Small intestine (tissue), 7 donors: ENCODE measurements around the gene CDH2. TPM values are rescaled to one million over a fixed set of nuclear protein-coding genes. Genes with fewer than 3 reads are reported as not detected.

Experiments
- DNase-seq, 2 donors: peaks; one replicate each; pipeline versions ENCODE4 v3.0.0 to v3.0.0-alpha.2; 2013
- FAIRE-seq: peaks from 2 replicates; lab custom pipeline; 2012; peaks lifted over from hg19 to GRCh38; lab: Jason Lieb, UNC
- H3K27ac ChIP-seq, 3 donors: one replicate each; pipeline ENCODE4 v1.5.1; 2013; ENCODE audit warnings: low read length in 2 of 3, mild to moderate bottlenecking in 2 of 3, control low read depth in 1 of 3, inconsistent platforms in 1 of 3, low read depth in 1 of 3, moderate library complexity in 1 of 3
- H3K27me3 ChIP-seq, 3 donors: one replicate each; pipeline ENCODE4 v1.6.1; 2013; ENCODE audit warnings: low read length in 3 of 3, inconsistent platforms in 1 of 3; ENCODE audit not compliant: control insufficient read depth in 3 of 3, insufficient read depth in 3 of 3
- H3K36me3 ChIP-seq, 3 donors: one replicate each; pipeline ENCODE4 v1.6.1; 2013; ENCODE audit warnings: low read length in 3 of 3, inconsistent platforms in 1 of 3, low read depth in 1 of 3, mild to moderate bottlenecking in 1 of 3, moderate library complexity in 1 of 3; ENCODE audit not compliant: control insufficient read depth in 3 of 3, insufficient read depth in 2 of 3
- H3K4me1 ChIP-seq, 3 donors: one replicate each; pipeline ENCODE4 v1.6.1; 2013; ENCODE audit warnings: low read length in 2 of 3, inconsistent platforms in 1 of 3, low read depth in 1 of 3, mild to moderate bottlenecking in 1 of 3, moderate library complexity in 1 of 3; ENCODE audit not compliant: control insufficient read depth in 3 of 3, insufficient read depth in 2 of 3
- H3K4me3 ChIP-seq, 3 donors: one replicate each; pipeline ENCODE4 v1.5.1; 2013; ENCODE audit warnings: low read length in 3 of 3, control low read depth in 1 of 3, inconsistent platforms in 1 of 3, low read depth in 1 of 3, mild to moderate bottlenecking in 1 of 3, moderate library complexity in 1 of 3
- H3K9me3 ChIP-seq, 2 donors: one replicate each; pipeline ENCODE4 v1.6.1; 2013; ENCODE audit warnings: low read depth in 1 of 2, low read length in 1 of 2; ENCODE audit not compliant: control insufficient read depth in 2 of 2, insufficient read depth in 1 of 2
- WGBS, 3 donors: extraction: QIAGEN DNeasy Blood & Tissue Kit; methylation state at CpG; one replicate each; pipeline ENCODE4 v1.1.7; 2013; 5-methylcytosine and 5-hydroxymethylcytosine counted together
- polyA plus RNA-seq, 4 donors: library from polyadenylated mRNA; stranded (reverse) in 3 of 4; unstranded in 1 of 4; fragments of 200-250 nt in 3 of 4; fragments of 120-200 nt in 1 of 4; gene quantifications; one replicate each; pipeline versions ENCODE4 v1.2.1 to v1.2.3, GENCODE V29; 2013
- donor health status: healthy with polysubstance abuse.
- donor health status: control.
- donor health status: control.
- donor health status: Bipolar disorder and iron deficiency.
- donor health status: healthy.

CDH2 gene
- polyA plus RNA-seq, 4 donors: 1.1 to 8.9 (median 1.5) TPM; not detected in 1

DNA sequence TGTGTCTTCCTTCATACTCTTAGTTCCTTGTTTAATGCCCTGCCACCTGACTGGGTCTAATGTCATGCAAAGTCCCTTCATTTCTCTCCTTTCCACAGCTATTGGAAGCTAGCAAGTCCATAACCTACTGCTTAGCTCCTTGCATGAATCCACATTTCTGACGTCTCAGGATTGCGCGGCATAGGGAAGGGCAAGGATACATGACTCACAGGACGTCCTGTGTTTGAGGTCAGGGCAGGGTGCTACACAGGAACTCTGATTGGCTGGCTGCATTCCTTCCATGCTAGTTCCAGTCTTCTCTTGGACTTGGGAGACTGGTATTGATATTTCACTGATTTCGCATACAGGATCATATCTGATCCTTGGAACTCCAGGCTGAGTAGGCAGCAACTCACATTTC lies 137.9 kb downstream of the CDH2 start:
- WGBS, 3 donors: 77 to 88% (median 85%) methylated on average over 5 of the region's 5 CpGs

DNA sequence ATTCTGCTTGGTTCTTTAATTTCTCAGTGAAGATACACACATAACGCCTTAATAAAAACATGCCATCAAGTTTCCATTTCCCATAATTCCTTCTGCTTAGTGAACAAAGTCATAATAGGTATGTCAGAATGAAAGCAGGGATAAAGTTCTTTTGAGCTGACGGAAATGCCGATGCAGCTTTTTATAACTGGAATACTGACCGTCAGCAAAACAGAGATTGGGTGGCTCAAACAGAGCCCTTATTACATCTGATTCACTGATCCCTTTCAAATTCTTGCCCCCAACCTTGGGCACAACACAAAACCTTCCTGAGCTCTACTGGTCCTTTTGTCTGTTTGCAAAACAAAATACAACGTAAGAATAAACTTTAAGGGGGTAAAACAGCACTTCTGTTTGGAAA lies 140.4 kb downstream of the CDH2 start:
- Histone ChIP-seq H3K27ac (no peak overlapping the region), H3K4me1 (no peaks in the 10 kb centered on the region), H3K4me3 (no peak overlapping the region), H3K36me3 (no peaks in the 10 kb centered on the region), H3K27me3 (no peaks in the 10 kb centered on the region), H3K9me3 (no peaks in the 10 kb centered on the region)
- no peak for DNase-seq
- 65 to 74% (median 67%) methylated on average over 5 of the region's 5 CpGs for WGBS, 3 donors
- FAIRE-seq: no peak

More for the DNA sequence above, 137.9 kb downstream of the CDH2 start:
- H3K4me1 ChIP-seq: no peaks in the 10 kb centered on the region
- H3K27me3 ChIP-seq: no peaks in the 10 kb centered on the region
- H3K36me3 ChIP-seq: no peaks in the 10 kb centered on the region
- FAIRE-seq (no peak), DNase-seq (no peak)
- H3K27ac ChIP-seq: no peak overlapping the region
- no peak overlapping the region for H3K4me3 ChIP-seq
- no peaks in the 10 kb centered on the region for H3K9me3 ChIP-seq

DNA sequence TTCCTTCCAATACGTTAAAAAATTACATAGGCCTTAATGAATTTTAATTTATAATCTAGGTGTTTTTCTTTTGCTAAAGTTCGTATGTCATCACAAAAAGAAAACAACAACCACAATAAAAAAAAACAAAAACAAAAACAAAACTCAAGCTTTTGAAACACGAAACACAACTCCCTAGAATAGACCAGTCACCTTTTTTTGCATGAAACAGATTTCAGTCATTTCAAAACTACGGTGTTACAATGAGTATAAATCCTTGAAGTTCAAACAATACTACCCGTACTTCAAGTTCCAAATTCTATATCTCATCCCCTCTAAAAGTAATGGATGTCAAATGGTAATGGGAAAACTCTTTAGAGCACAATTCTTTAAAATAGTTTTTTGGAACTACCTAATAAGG lies 142.4 kb downstream of the CDH2 start:
- FAIRE-seq: no peak
- WGBS, 3 donors: 70 to 76% (median 74%) methylated on average over 5 of the region's 5 CpGs
- no peak overlapping the region for H3K4me3 ChIP-seq

GRCh38 chr18:28032177-28032576 lies 144.8 kb downstream of the CDH2 start:
- 26 to 55% (median 47%) methylated on average over 2 of the region's 2 CpGs for WGBS, 3 donors

More for the DNA sequence above, 142.4 kb downstream of the CDH2 start:
- Histone ChIP-seq H3K4me1 (no peaks in the 10 kb centered on the region), H3K9me3 (no peaks in the 10 kb centered on the region), H3K36me3 (no peaks in the 10 kb centered on the region), H3K27me3 (no peaks in the 10 kb centered on the region), H3K27ac (no peak overlapping the region)
- DNase-seq: no peak

DNA sequence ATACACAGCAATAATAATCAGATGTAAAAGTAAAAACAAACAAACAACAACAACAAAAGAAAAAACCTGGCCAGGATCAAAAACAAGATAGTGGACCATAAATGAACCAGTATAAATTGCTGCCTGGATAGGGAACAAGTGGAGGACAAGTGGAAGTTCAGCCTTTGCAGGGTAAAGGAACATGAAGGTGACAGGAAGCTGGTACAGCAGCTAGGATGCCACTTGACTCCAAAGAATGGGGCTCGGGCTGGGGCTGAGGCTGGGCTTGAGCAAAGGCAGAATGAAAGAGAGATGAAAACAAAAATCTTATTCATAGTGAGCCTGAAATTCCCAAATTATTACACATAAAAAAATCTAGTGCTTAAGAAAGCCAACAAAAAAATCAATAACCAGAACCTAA lies 146.5 kb downstream of the CDH2 start:
- WGBS, 3 donors: 67 to 87% (median 86%) methylated on average over 1 of the region's 1 CpG

More at GRCh38 chr18:28032177-28032576, 144.8 kb downstream of the CDH2 start:
- no peaks in the 10 kb centered on the region for H3K27me3 ChIP-seq
- H3K27ac ChIP-seq: no peak overlapping the region
- DNase-seq: no peak
- no peak overlapping the region for H3K4me3 ChIP-seq
- no peaks in the 10 kb centered on the region for H3K9me3 ChIP-seq
- no peak for FAIRE-seq
- no peaks in the 10 kb centered on the region for H3K36me3 ChIP-seq
- no peaks in the 10 kb centered on the region for H3K4me1 ChIP-seq

DNA sequence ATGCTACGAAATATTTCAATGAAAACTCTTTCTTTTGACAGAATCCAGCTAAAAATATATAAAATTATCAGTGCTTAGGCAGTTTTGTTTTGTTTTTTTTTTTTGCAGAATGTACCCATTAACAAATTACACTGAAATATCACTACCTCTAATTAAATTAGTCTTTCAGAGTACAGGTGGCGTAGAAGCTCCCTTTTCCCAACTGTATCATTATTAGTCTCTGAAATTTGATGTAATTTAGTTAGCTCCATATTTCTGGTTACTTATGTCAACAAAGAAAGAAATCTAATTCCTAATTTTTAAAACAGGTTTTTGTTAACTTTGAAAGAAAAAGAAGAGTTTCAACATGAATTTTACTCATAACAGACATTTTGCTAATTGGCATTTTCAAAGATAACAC lies 149.2 kb downstream of the CDH2 start:
- no peak for DNase-seq
- Histone ChIP-seq H3K9me3 (no peaks in the 10 kb centered on the region), H3K27me3 (no peaks in the 10 kb centered on the region), H3K36me3 (no peaks in the 10 kb centered on the region), H3K4me3 (no peak overlapping the region), H3K27ac (no peak overlapping the region), H3K4me1 (no peaks in the 10 kb centered on the region)
- FAIRE-seq: no peak
- 44 to 77% (median 55%) methylated on average over 2 of the region's 2 CpGs for WGBS, 3 donors

More for the DNA sequence above, 146.5 kb downstream of the CDH2 start:
- no peak for FAIRE-seq
- H3K4me1 ChIP-seq: no peaks in the 10 kb centered on the region
- H3K36me3 ChIP-seq: no peaks in the 10 kb centered on the region
- no peaks in the 10 kb centered on the region for H3K9me3 ChIP-seq
- H3K27ac ChIP-seq: no peak overlapping the region
- H3K27me3 ChIP-seq: no peaks in the 10 kb centered on the region
- DNase-seq: no peak
- H3K4me3 ChIP-seq: no peak overlapping the region

- Histone ChIP-seq H3K4me3 (no peak overlapping the region), H3K36me3 (no peaks in the 10 kb centered on the region), H3K9me3 (no peaks in the 10 kb centered on the region), H3K27ac (no peak overlapping the region), H3K4me1 (no peaks in the 10 kb centered on the region), H3K27me3 (no peaks in the 10 kb centered on the region)
- DNase-seq: no peak
- 52 to 74% (median 61%) methylated on average over 3 of the region's 3 CpGs for WGBS, 3 donors
- no peak for FAIRE-seq
Measured at GRCh38 chr18:28019425-28020108, 157.4 kb downstream of the CDH2 start.

- Histone ChIP-seq H3K36me3 (no peaks in the 10 kb centered on the region), H3K9me3 (no peaks in the 10 kb centered on the region), H3K27me3 (no peaks in the 10 kb centered on the region), H3K4me3 (no peak overlapping the region), H3K27ac (no peak overlapping the region), H3K4me1 (no peaks in the 10 kb centered on the region)
- FAIRE-seq (no peak), DNase-seq (no peak)
Measured at GRCh38 chr18:28018351-28018750, 158.6 kb downstream of the CDH2 start.

GRCh38 chr18:28015671-28016070 lies 161.3 kb downstream of the CDH2 start:
- FAIRE-seq (no peak), DNase-seq (no peak)
- no peak overlapping the region for H3K4me3 ChIP-seq
- no peaks in the 10 kb centered on the region for H3K4me1 ChIP-seq
- WGBS, 3 donors: 48 to 64% (median 51%) methylated on average over 3 of the region's 3 CpGs
- H3K27ac ChIP-seq: no peak overlapping the region
- no peaks in the 10 kb centered on the region for H3K36me3 ChIP-seq
- no peaks in the 10 kb centered on the region for H3K27me3 ChIP-seq
- H3K9me3 ChIP-seq: no peaks in the 10 kb centered on the region
